HG03097 (cell line): ENCODE data around the gene ATP6V1F.

Experiments used
- ATAC-seq: cut with Tn5 transposase; IDR thresholded peaks from one replicate; pipeline ENCODE4 v1.9.1; 2021; ENCODE audit not compliant: unreplicated experiment, low FRiP score

ATP6V1F gene

DNA sequence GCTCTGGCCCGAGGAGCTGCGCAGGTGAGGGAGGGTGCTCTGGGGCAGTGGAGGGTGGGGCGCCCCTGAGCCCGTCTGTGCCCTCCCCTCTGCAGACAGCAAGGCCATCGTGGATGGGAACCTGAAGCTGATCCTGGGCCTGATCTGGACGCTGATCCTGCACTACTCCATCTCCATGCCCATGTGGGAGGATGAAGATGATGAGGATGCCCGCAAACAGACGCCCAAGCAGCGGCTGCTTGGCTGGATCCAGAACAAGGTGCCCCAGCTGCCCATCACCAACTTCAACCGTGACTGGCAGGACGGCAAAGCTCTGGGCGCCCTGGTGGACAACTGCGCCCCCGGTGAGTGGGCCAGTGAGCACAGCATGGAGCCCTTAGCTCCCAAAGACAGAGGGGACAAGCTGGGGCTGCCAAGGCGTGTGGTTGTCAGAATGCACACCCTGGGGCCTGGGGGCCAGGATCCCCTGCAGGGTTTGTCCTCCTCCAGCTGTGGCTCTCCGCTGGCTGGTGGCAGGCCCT, 27.4 kb upstream of the ATP6V1F start:
- ATAC-seq = no peak

DNA sequence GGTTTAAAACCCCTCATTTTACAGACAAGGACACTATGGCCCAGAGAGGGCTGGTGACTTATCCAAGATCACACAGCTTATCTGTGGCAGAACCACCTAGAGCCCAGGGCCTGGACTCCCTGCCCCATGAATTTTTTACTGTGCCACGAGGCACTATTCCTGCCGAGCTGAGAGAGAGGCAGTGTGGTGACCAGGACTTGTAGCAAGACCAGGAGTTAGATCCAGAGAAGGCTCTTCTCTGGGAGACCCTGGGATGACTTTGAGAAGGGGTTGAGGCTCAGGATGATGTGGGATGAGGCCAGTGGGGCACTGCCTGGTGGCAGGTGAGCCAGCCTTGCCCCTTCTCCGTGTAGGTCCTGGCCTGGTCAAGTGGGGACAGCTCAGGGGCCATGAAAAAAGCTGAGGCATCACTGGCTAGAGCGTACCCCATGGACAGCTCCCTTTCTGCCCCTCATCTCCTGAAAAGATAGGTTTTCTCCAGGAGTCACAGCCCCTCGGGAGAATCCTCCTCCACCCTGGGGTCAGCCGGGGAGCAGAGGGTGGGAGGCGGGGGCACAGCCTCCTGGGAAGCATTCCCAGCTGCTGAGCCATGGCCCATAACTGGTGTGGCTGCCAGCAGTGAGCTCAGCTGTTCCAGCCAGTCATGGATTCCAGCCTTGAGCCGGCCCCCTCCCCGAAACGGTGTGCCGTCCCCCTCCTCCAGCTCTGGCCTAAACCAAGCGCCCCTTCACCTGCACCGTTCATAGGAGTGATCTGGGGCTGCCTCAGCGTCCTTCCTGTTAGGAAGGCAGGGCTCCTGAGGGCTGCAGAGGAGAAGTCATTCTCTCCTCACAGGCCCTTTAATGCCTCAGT, 26.6 kb upstream of the ATP6V1F start:
- no peak for ATAC-seq

DNA sequence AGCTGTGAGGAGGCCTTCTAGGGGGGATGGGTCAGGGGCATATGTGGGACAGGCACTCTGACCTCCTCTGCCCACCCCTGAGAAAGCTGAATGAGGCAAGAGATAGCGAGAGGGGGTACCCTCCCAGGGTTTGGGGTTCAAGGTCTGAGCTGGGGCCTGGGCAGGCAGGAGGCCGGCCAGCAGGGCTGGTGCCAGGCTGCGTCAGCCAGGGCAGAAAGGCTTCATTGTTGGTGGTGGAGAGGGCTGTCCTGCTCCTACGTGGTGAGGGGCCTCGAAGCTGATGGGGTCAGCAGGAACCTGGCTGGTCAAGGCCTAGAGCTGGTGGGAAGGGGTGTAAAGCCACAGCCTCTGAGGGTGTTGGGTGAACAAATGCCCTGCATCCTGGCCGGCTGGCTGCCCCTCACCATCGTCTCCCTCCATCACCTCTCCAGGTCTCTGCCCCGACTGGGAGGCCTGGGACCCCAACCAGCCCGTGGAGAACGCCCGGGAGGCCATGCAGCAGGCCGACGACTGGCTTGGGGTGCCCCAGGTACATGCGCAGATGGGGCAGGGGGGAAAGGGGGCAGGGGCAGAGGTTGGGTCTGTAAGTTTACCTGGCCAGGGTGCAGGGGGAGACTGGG, 25.8 kb upstream of the ATP6V1F start:
- ATAC-seq = no peak

- ATAC-seq = no peak
Observed at GRCh38 chr7:128837521-128837921, 25.1 kb upstream of the ATP6V1F start.

DNA sequence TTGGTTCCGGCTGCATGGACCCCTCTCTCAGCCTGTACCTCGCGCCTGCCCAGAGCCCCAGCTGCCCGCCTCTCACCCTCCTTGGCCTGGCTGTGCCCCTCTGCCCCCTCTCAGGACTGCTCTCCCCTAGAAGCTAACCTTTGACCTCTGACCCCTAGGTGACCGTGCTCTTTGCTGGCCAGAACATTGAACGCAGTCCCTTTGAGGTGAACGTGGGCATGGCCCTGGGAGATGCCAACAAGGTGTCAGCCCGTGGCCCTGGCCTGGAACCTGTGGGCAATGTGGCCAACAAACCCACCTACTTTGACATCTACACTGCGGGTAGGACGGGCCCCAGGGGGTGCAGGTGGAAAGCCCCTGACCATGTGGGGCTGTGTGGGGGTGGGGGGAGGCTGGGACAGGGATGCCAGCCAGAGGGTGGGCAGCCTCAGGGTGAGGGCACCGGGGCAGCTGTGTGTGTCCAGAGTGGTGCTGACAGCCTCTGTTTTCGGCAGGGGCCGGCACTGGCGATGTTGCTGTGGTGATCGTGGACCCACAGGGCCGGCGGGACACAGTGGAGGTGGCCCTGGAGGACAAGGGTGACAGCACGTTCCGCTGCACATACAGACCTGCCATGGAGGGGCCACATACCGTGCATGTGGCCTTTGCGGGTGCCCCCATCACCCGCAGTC, 24.4 kb upstream of the ATP6V1F start:
- ATAC-seq = no peak

GRCh38 chr7:128838981-128839731, 23.5 kb upstream of the ATP6V1F start:
- ATAC-seq = no peak

GRCh38 chr7:128839751-128840177, 22.9 kb upstream of the ATP6V1F start:
- ATAC-seq = no peak

DNA sequence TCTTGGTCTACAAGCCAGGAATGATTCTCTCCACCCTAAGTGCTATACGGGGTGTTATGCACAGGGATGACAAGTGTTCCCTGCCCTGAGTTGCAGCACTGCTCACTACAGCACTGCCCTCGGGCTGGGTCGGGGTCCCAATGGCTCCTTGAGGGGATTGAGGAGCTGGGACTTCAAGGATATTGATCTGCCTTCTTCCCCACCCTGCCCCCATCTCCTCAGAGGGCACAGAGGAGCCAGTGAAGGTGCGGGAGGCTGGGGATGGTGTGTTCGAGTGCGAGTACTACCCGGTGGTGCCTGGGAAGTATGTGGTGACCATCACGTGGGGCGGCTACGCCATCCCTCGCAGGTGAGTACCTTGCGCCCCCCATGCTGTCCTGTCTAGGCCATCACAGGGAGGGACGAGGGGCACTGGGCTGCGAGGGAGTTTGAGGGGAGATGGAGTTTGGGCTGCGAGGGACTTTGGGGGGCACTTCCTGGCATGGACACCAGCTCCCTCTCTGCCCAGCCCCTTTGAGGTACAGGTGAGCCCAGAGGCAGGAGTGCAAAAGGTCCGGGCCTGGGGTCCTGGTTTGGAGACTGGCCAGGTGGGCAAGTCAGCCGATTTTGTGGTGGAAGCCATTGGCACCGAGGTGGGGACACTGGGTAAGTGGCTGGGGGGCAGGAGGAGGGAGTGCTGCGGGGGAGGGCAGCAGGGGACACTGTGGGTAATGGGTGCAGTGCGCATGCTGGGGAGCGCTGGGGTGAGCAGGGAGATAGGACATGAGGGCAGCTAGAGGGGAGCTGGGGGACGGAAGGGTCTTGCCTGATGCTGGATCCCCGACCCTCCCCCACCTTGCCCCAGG, 22.1 kb upstream of the ATP6V1F start:
- no peak for ATAC-seq

- no peak for ATAC-seq
Observed at GRCh38 chr7:128841171-128841690, 21.4 kb upstream of the ATP6V1F start.

- no peak for ATAC-seq
Observed at GRCh38 chr7:128841921-128842673, 20.6 kb upstream of the ATP6V1F start.

GRCh38 chr7:128842674-128843641, 19.7 kb upstream of the ATP6V1F start:
- no peak for ATAC-seq

GRCh38 chr7:128843938-128844621, 18.6 kb upstream of the ATP6V1F start:
- no peak for ATAC-seq

- ATAC-seq = no peak
Observed at GRCh38 chr7:128844777-128845311, 17.8 kb upstream of the ATP6V1F start.

DNA sequence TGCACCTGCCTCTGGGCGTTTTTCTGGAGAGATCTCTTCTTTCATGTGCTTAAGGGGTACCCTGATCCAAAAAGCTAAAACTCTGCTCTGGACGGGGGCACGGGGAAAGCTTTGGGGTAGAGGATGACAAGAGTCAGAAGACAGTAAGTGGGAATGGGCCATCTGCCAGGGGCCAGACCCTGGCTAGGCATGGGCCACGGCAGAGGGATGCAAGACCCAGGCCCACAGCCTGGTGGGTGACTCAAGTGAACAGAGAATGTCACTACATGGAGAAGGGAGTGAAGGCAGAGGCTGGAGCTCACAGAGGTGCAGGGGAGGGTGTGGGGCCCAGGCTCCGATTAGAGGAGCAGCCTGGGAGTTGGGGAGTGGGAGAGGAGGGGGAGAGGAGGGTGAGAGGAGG, 17.2 kb upstream of the ATP6V1F start:
- ATAC-seq = no peak

DNA sequence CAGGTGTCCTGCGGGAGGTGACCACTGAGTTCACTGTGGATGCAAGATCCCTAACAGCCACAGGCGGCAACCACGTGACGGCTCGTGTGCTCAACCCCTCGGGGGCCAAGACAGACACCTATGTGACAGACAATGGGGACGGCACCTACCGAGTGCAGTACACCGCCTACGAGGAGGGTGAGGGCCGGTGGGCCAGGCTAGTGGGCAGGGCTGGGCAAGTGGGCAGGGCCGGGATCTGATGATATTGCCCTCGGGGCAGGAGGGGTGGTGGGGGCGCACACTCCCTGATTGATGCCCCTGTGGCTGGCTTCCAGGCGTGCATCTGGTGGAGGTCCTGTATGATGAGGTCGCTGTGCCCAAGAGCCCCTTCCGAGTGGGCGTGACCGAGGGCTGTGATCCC, 16.7 kb upstream of the ATP6V1F start:
- no peak for ATAC-seq

- no peak for ATAC-seq
Observed at GRCh38 chr7:128846781-128847444, 15.7 kb upstream of the ATP6V1F start.
